Endodermal cell (in vitro differentiated cells): ENCODE measurements around the gene RASGRF1. TPM values are rescaled to one million over a fixed set of nuclear protein-coding genes. Genes with fewer than 3 reads are reported as not detected.
A peak's percentile ranks its signal among the peaks of the same experiment; 100 is the strongest.

ENCODE experiments used
- DNase-seq: peaks from one replicate; pipeline ENCODE4 v3.0.0-alpha.2; 2017
- H3K27ac ChIP-seq: 2 replicates; pipeline ENCODE4 v1.5.1; 2013; ENCODE audit warnings: mild to moderate bottlenecking, low read depth, low read length, moderate library complexity
- H3K27me3 ChIP-seq: 2 replicates; pipeline ENCODE4 v1.6.1; 2013; ENCODE audit warnings: mild to moderate bottlenecking, low read length, moderate library complexity; ENCODE audit not compliant: insufficient read depth, control insufficient read depth, poor library complexity, severe bottlenecking
- H3K36me3 ChIP-seq: 2 replicates; pipeline ENCODE4 v1.7.0; 2013; ENCODE audit warnings: mild to moderate bottlenecking, low read length, moderate library complexity; ENCODE audit not compliant: control insufficient read depth, insufficient read depth
- H3K4me1 ChIP-seq: one replicate; pipeline ENCODE4 v1.7.0; 2013; ENCODE audit warnings: low read length; ENCODE audit not compliant: control insufficient read depth, insufficient read depth
- H3K4me3 ChIP-seq: 2 replicates; pipeline ENCODE4 v1.5.1; 2013; ENCODE audit warnings: mild to moderate bottlenecking, low read length, moderate library complexity
- H3K9ac ChIP-seq: 2 replicates; pipeline ENCODE4 v1.6.1; 2013; ENCODE audit warnings: mild to moderate bottlenecking, low read length, moderate library complexity; ENCODE audit not compliant: poor library complexity, severe bottlenecking; ENCODE audit errors: extremely low read depth
- H3K9me3 ChIP-seq: 2 replicates; pipeline ENCODE4 v1.6.1; 2013; ENCODE audit warnings: mild to moderate bottlenecking, low read length, moderate library complexity; ENCODE audit not compliant: control insufficient read depth
- H3K27ac Mint-ChIP-seq: 2 replicates; pipeline ENCODE4 v1.8.0; 2020; ENCODE audit warnings: mixed read lengths
- H3K27me3 Mint-ChIP-seq: 2 replicates; pipeline ENCODE4 v1.8.0; 2021; ENCODE audit warnings: mild to moderate bottlenecking, mixed read lengths; ENCODE audit not compliant: insufficient read depth
- H3K36me3 Mint-ChIP-seq: 2 replicates; pipeline ENCODE4 v1.8.0; 2020; ENCODE audit warnings: low read depth, mixed read lengths
- H3K4me1 Mint-ChIP-seq: 2 replicates; pipeline ENCODE4 v1.8.0; 2020; ENCODE audit warnings: mixed read lengths
- H3K4me3 Mint-ChIP-seq: 2 replicates; pipeline ENCODE4 v1.8.0; 2020; ENCODE audit warnings: mild to moderate bottlenecking, moderate library complexity, mixed read lengths
- H3K9me3 Mint-ChIP-seq: 2 replicates; pipeline ENCODE4 v1.8.0; 2020; ENCODE audit warnings: mild to moderate bottlenecking, mixed read lengths
- WGBS, 2 experiments: methylation state at CpG; one replicate each; pipeline versions ENCODE4 v1.1.5 to v1.1.7; 2013; ENCODE audit warnings: missing lambda C conversion rate in 2 of 2, mixed read lengths in 1 of 2; ENCODE audit not compliant: insufficient coverage in 1 of 2, insufficient read length in 1 of 2; 5-methylcytosine and 5-hydroxymethylcytosine counted together
- total RNA-seq, 2 donors: library from RNA; stranded (reverse); fragmentation: NEBNext Ultra II Directional in 1 of 2; extraction: Animal tissue kit (Norgen Biotek cat#: 25700) in 1 of 2; gene quantifications; 2 replicates in 1 of 2; 3 replicates in 1 of 2; pipeline ENCODE4 v1.2.1, GENCODE V29; 2021
- TF ChIP-seq, protein P1 (sequence below): fragments of 200-600 bp; sonication (generic); conservative IDR thresholded peaks from 2 replicates; pipeline ENCODE4 v1.5.0; 2021; ENCODE audit warnings: antibody characterized with exemption, mild to moderate bottlenecking

RASGRF1 gene
- total RNA-seq, 2 donors from 2014 or later, result 0.20 TPM; not detected in 1

DNA sequence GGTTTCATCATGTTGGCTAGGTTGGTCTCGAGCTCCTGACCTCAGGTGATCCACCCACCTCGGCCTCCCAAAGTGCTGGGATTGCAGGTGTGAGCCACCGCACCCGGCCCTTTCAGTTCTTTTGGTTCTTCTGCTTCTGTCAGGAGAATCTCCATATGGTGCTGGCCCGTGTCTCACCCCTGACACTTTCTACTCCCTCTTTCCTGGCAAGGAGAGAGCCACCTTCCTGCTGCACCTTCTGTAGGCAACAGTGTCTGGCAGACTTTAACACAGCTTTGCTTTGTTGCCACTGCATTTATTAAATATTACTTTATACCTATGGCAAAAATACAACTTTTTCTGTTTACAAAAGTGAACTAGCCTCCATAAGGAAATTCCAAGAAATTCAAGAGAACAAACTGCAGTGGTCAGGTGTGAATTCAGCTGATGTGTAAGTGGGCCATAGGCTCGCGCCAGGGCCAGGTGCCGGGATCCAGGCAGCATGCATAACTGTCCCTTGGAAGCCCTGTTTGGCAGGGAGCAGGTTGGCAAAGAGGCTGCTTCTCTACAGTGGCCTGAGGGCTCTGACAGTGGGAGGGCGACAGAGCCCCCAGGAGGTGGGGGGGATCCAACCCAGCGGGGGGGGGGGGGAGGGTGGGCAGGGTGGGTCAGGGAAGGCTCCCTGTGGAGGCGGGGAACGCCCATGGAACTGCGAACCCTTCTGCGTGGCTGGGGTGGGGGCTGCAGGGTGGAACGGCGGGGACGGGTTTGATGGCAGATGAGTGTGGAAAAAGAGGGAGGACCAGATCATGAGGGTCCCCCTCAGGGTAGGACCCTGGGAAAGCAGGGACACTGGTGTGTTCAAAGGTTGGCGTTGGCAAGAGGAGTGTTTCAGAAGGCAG is 166.9 kb downstream of the RASGRF1 start:
- peaks cover 65% of the 10 kb centered on the region for H3K36me3 Mint-ChIP-seq
- no peak for DNase-seq
- TF ChIP-seq, protein P1, sequence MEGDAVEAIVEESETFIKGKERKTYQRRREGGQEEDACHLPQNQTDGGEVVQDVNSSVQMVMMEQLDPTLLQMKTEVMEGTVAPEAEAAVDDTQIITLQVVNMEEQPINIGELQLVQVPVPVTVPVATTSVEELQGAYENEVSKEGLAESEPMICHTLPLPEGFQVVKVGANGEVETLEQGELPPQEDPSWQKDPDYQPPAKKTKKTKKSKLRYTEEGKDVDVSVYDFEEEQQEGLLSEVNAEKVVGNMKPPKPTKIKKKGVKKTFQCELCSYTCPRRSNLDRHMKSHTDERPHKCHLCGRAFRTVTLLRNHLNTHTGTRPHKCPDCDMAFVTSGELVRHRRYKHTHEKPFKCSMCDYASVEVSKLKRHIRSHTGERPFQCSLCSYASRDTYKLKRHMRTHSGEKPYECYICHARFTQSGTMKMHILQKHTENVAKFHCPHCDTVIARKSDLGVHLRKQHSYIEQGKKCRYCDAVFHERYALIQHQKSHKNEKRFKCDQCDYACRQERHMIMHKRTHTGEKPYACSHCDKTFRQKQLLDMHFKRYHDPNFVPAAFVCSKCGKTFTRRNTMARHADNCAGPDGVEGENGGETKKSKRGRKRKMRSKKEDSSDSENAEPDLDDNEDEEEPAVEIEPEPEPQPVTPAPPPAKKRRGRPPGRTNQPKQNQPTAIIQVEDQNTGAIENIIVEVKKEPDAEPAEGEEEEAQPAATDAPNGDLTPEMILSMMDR, result no peak
- no peaks in the 10 kb centered on the region for H3K27me3 ChIP-seq
- WGBS, 2 experiments, result 94 to 98% methylated on average over 8 to 15 of the region's 18 CpGs
- no peaks in the 10 kb centered on the region for H3K4me1 Mint-ChIP-seq
- no peaks in the 10 kb centered on the region for H3K9me3 ChIP-seq
- no peak overlapping the region for H3K4me3 Mint-ChIP-seq
- peaks cover 62% of the 10 kb centered on the region for H3K36me3 ChIP-seq
- no peak overlapping the region for H3K9ac ChIP-seq
- H3K9me3 Mint-ChIP-seq, result no peaks in the 10 kb centered on the region
- H3K4me1 ChIP-seq, result no peaks in the 10 kb centered on the region
- H3K4me3 ChIP-seq, result no peak overlapping the region
- peak overlapping the region; percentile 19 for H3K27ac Mint-ChIP-seq
- no peaks in the 10 kb centered on the region for H3K27me3 Mint-ChIP-seq
- no peak overlapping the region for H3K27ac ChIP-seq

DNA sequence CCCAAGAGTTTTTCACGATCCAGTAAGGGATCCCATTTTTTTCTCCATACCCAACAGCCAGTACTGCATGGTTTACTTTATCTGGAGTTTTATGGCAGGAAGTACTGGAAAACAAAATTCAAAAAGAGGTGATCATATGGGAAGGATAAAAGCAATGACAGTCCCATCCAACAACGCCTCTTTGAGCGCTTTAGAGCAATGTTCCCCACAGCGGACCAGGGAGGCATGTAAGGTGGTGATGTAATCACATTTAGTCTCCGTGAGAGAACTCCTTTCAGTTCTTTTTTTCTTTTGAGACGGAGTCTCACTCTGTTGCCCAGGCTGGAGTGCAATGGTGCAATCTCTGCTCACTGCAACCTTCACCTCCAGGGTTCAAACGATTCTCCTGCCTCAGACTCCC is 167.6 kb downstream of the RASGRF1 start:
- no peak overlapping the region for H3K27ac ChIP-seq
- no peaks in the 10 kb centered on the region for H3K9me3 Mint-ChIP-seq
- H3K27ac Mint-ChIP-seq, result no peak overlapping the region
- WGBS, 2 experiments, result 93 to 96% methylated on average over 5 to 7 of the region's 7 CpGs
- H3K27me3 Mint-ChIP-seq, result no peaks in the 10 kb centered on the region
- H3K27me3 ChIP-seq, result no peaks in the 10 kb centered on the region
- H3K4me3 ChIP-seq, result no peak overlapping the region
- peaks cover 68% of the 10 kb centered on the region for H3K36me3 ChIP-seq
- DNase-seq, result no peak
- H3K36me3 Mint-ChIP-seq, result peaks cover 68% of the 10 kb centered on the region
- H3K9me3 ChIP-seq, result no peaks in the 10 kb centered on the region
- H3K4me1 Mint-ChIP-seq, result no peaks in the 10 kb centered on the region
- H3K4me3 Mint-ChIP-seq, result no peak overlapping the region
- H3K4me1 ChIP-seq, result no peaks in the 10 kb centered on the region
- TF ChIP-seq, protein P1, result no peak
- no peak overlapping the region for H3K9ac ChIP-seq

DNA sequence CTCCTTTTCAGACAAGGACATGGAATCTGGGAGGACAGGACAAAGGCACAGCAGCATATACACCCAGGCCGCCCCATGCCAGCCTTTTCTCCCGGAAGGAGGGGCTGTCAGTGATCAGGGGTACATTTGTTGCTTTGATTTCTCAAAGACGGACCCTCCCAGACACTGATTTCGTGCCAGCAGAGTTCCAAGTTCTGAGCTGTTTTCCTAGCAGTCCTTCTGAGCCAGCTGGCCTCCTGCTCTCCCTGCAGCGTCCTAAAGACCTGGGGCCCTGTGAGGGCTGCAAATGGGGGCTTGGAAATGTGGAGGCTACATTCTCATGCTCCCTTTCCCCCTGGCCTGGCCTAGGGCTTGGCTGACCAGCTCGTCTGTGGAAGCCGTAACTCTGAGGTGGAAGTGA is 168.1 kb downstream of the RASGRF1 start:
- TF ChIP-seq, protein P1, result no peak
- H3K4me3 Mint-ChIP-seq, result no peak overlapping the region
- Histone ChIP-seq H3K27me3 (no peaks in the 10 kb centered on the region), H3K9me3 (no peaks in the 10 kb centered on the region), H3K4me1 (no peaks in the 10 kb centered on the region), H3K27ac (no peak overlapping the region), H3K36me3 (peaks cover 72% of the 10 kb centered on the region), H3K4me3 (no peak overlapping the region), H3K9ac (no peak overlapping the region)
- WGBS, 2 experiments, result 87 to 96% methylated on average over 5 to 7 of the region's 7 CpGs
- no peak for DNase-seq
- peaks cover 1% of the 10 kb centered on the region for H3K4me1 Mint-ChIP-seq
- H3K9me3 Mint-ChIP-seq, result no peaks in the 10 kb centered on the region
- H3K27me3 Mint-ChIP-seq, result no peaks in the 10 kb centered on the region
- H3K27ac Mint-ChIP-seq, result no peak overlapping the region
- peaks cover 67% of the 10 kb centered on the region for H3K36me3 Mint-ChIP-seq
